ENCODE measurements around the gene MEOX2.

The MEOX2 gene

GRCh38 chr7:15709978-15710377, 23.5 kb upstream of the MEOX2 start:
- H3K4me3 ChIP-seq (replicated peaks; ENCODE audit: low read depth, low read length), result no peak overlapping the region
- TF ChIP-seq CTCF (IDR thresholded peaks at IDR 0.05; ENCODE audit: low read length, missing control alignments), result no peak
- DNase-seq (ENCODE audit: low read depth), result peak; percentile 35

GRCh38 chr7:15707570-15707969, 21.1 kb upstream of the MEOX2 start:
- DNase-seq (ENCODE audit: low read depth), result no peak
- no peak for TF ChIP-seq CTCF (IDR thresholded peaks at IDR 0.05; ENCODE audit: low read length, missing control alignments)
- no peak overlapping the region for H3K4me3 ChIP-seq (replicated peaks; ENCODE audit: low read depth, low read length)

GRCh38 chr7:15703732-15704131, 17.2 kb upstream of the MEOX2 start:
- H3K4me3 ChIP-seq (replicated peaks; ENCODE audit: low read depth, low read length), result no peak overlapping the region
- no peak for TF ChIP-seq CTCF (IDR thresholded peaks at IDR 0.05; ENCODE audit: low read length, missing control alignments)
- no peak for DNase-seq (ENCODE audit: low read depth)

GRCh38 chr7:15692501-15693020, 6.1 kb upstream of the MEOX2 start:
- TF ChIP-seq CTCF (IDR thresholded peaks at IDR 0.05; ENCODE audit: low read length, missing control alignments), result no peak
- no peak for DNase-seq (ENCODE audit: low read depth)
- no peak overlapping the region for H3K4me3 ChIP-seq (replicated peaks; ENCODE audit: low read depth, low read length)

GRCh38 chr7:15688911-15689310, 2.4 kb upstream of the MEOX2 start:
- H3K4me3 ChIP-seq (replicated peaks; ENCODE audit: low read depth, low read length), result no peak overlapping the region
- TF ChIP-seq CTCF (IDR thresholded peaks at IDR 0.05; ENCODE audit: low read length, missing control alignments), result no peak
- no peak for DNase-seq (ENCODE audit: low read depth)

- TF ChIP-seq CTCF (IDR thresholded peaks at IDR 0.05; ENCODE audit: low read length, missing control alignments), result no peak
- no peak for DNase-seq (ENCODE audit: low read depth)
- H3K4me3 ChIP-seq (replicated peaks; ENCODE audit: low read depth, low read length), result no peak overlapping the region
Measured at GRCh38 chr7:15688279-15688626, 1.8 kb upstream of the MEOX2 start.

GRCh38 chr7:15687546-15688278, 1.2 kb upstream of the MEOX2 start:
- H3K4me3 ChIP-seq (replicated peaks; ENCODE audit: low read depth, low read length), result no peak overlapping the region
- DNase-seq (ENCODE audit: low read depth), result no peak
- TF ChIP-seq CTCF (IDR thresholded peaks at IDR 0.05; ENCODE audit: low read length, missing control alignments), result no peak
